SK-N-MC (cell line): ENCODE data around the gene CAV2.

Source experiments
- EZH2 ChIP-seq: fragments of 200-600 bp; sonication (generic); IDR thresholded peaks from one replicate; pipeline ENCODE4 v1.6.1; 2017; ENCODE audit warnings: antibody characterized with exemption
- POLR2AphosphoS5 ChIP-seq: IDR thresholded peaks from 2 replicates; pipeline ENCODE4 v1.6.1; 2012; ENCODE audit warnings: mild to moderate bottlenecking, low read depth, low read length, borderline replicate concordance

DNA sequence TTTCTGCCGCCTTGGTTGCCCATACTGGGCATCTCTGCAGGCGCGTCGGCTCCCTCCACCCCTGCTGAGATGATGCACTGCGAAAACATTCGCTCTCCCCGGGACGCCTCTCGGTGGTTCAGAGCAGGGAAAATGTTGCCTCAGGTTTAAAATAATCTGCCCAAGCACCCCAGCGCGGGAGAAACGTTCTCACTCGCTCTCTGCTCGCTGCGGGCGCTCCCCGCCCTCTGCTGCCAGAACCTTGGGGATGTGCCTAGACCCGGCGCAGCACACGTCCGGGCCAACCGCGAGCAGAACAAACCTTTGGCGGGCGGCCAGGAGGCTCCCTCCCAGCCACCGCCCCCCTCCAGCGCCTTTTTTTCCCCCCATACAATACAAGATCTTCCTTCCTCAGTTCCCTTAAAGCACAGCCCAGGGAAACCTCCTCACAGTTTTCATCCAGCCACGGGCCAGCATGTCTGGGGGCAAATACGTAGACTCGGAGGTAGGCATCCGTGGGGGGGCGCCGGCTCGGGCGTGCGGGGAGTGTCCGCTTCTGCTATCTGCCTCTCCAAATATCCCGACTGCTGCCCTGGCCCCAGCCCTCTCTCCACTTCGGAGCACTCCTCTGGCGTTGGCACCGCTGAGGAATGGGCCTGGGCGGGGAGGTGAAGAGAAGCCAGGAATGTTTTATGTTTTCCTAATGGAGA lies 25.2 kb downstream of the CAV2 start, which contains the start of gene CAV1:
- TF ChIP-seq POLR2AphosphoS5 (peak; percentile 81), EZH2 (no peak)
